Natural killer cell (primary cell): ENCODE data around the gene SIK3. TPM values are rescaled to one million over a fixed set of nuclear protein-coding genes. Genes with fewer than 3 reads are reported as not detected.
"Not testable (repeated sequence)": the region's sequence is repeated elsewhere in the genome, so short reads cannot be mapped to it uniquely, and the experiment has no call there.

ENCODE experiments used
- ATAC-seq, 3 donors: fragments of 150-1000 bp in 2 of 3; fragments of 200-7000 bp in 1 of 3; cut with Tn5 transposase; 1 replicate in 1 of 3; 2 replicates in 2 of 3; pipeline ENCODE4 v1.10.0; 2021; ENCODE audit warnings: mild to moderate bottlenecking in 2 of 3, moderate library complexity in 2 of 3
- DNase-seq, 2 donors: peaks; one replicate each; pipeline versions ENCODE4 v3.0.0 to v3.0.0-alpha.2; 2013 to 2021; ENCODE audit warnings: mixed read lengths in 1 of 2
- H3K27ac ChIP-seq: one replicate; pipeline ENCODE4 v1.5.1; 2013; ENCODE audit warnings: mild to moderate bottlenecking, low read length
- H3K27me3 ChIP-seq: one replicate; pipeline ENCODE4 v1.6.1; 2013; ENCODE audit warnings: low read length; ENCODE audit not compliant: control insufficient read depth, insufficient read depth
- H3K36me3 ChIP-seq: one replicate; pipeline ENCODE4 v1.6.1; 2013; ENCODE audit warnings: low read length; ENCODE audit not compliant: control insufficient read depth, insufficient read depth
- H3K4me1 ChIP-seq: one replicate; pipeline ENCODE4 v1.6.1; 2013; ENCODE audit warnings: low read length; ENCODE audit not compliant: control insufficient read depth, insufficient read depth
- H3K4me3 ChIP-seq: one replicate; pipeline ENCODE4 v1.5.1; 2013; ENCODE audit warnings: low read length
- H3K9me3 ChIP-seq: one replicate; pipeline ENCODE4 v1.6.1; 2013; ENCODE audit warnings: low read length; ENCODE audit not compliant: control insufficient read depth, insufficient read depth
- H3K27ac Mint-ChIP-seq, 2 donors: one replicate each; pipeline ENCODE4 v1.8.0; 2022; ENCODE audit warnings: mild to moderate bottlenecking in 2 of 2, mixed read lengths in 2 of 2, moderate library complexity in 1 of 2
- H3K27me3 Mint-ChIP-seq, 2 donors: one replicate each; pipeline ENCODE4 v1.8.0; 2022; ENCODE audit warnings: low read depth in 2 of 2, mixed read lengths in 2 of 2
- H3K36me3 Mint-ChIP-seq: one replicate; pipeline ENCODE4 v1.8.0; 2022; ENCODE audit warnings: mixed read lengths
- H3K4me1 Mint-ChIP-seq, 2 donors: one replicate each; pipeline ENCODE4 v1.8.0; 2022; ENCODE audit warnings: mixed read lengths in 2 of 2
- H3K4me3 Mint-ChIP-seq: one replicate; pipeline ENCODE4 v1.8.0; 2022; ENCODE audit warnings: mild to moderate bottlenecking, moderate library complexity, mixed read lengths
- H3K9me3 Mint-ChIP-seq, 2 donors: one replicate each; pipeline ENCODE4 v1.8.0; 2022; ENCODE audit warnings: mixed read lengths in 2 of 2
- CTCF ChIP-seq: fragments of 200-600 bp; IDR thresholded peaks from one replicate; pipeline ENCODE4 v1.8.0; 2022; ENCODE audit warnings: antibody characterized with exemption
- WGBS: methylation state at CpG from one replicate; pipeline ENCODE4 v1.1.7; 2013; ENCODE audit warnings: missing lambda C conversion rate; ENCODE audit not compliant: insufficient coverage; 5-methylcytosine and 5-hydroxymethylcytosine counted together
- intact Hi-C: fragments of 100-400 bp; cut with micrococcal nuclease; formaldehyde crosslinking; loops from one replicate; pipeline ENCODE4 v1.14.2; 2022
- total RNA-seq, 4 donors: library from RNA; stranded (reverse); fragments of 120-200 nt in 1 of 4; gene quantifications; one replicate each; pipeline versions ENCODE4 v1.2.3 to v1.2.4, GENCODE V29; 2013 to 2022

SIK3 gene
- total RNA-seq, 3 donors from 2014 or later (not counting 1 experiment from before 2014, with no cell fraction given), result 71.6 to 120 (median 119) TPM

- Histone ChIP-seq H3K36me3 (peaks cover 2% of the 10 kb centered on the region), H3K9me3 (no peaks in the 10 kb centered on the region), H3K4me1 (peaks cover 3% of the 10 kb centered on the region), H3K4me3 (no peak overlapping the region), H3K27me3 (no peaks in the 10 kb centered on the region), H3K27ac (peak overlapping the region; percentile 10)
- Mint-ChIP-seq H3K9me3 (no peaks in the 10 kb centered on the region), H3K27ac (peak overlapping the region; percentile 52 to 58), H3K4me3 (peak overlapping the region; percentile 26), H3K36me3 (no peaks in the 10 kb centered on the region), H3K4me1 (peaks cover 40 to 56% of the 10 kb centered on the region in 2 donors), H3K27me3 (no peaks in the 10 kb centered on the region)
- no peak for TF ChIP-seq CTCF
- 60% methylated on average over 1 of the region's 1 CpG for WGBS
- intact Hi-C loops, result no loop called here
- DNase-seq (peak in 1 of 2 donors; percentile 49), ATAC-seq (peak; percentile 32 to 48 (median 47))
Measured at GRCh38 chr11:117037279-117037974, 60.8 kb downstream of the SIK3 start.

GRCh38 chr11:117034901-117035300 is 63.3 kb downstream of the SIK3 start:
- Mint-ChIP-seq H3K27me3 (no peaks in the 10 kb centered on the region), H3K9me3 (no peaks in the 10 kb centered on the region), H3K36me3 (no peaks in the 10 kb centered on the region), H3K4me3 (no peak overlapping the region), H3K27ac (no peak overlapping the region), H3K4me1 (peaks cover 33 to 46% of the 10 kb centered on the region in 2 donors)
- no peak overlapping the region for H3K27ac ChIP-seq
- H3K27me3 ChIP-seq, result no peaks in the 10 kb centered on the region
- DNase-seq (no peak), ATAC-seq (no peak)
- peaks cover 2% of the 10 kb centered on the region for H3K36me3 ChIP-seq
- intact Hi-C loops, result no loop called here
- H3K4me1 ChIP-seq, result peaks cover 3% of the 10 kb centered on the region
- H3K4me3 ChIP-seq, result no peak overlapping the region
- no peak for TF ChIP-seq CTCF
- H3K9me3 ChIP-seq, result no peaks in the 10 kb centered on the region

GRCh38 chr11:117026593-117027330 is 71.5 kb downstream of the SIK3 start:
- no peak overlapping the region for H3K27ac ChIP-seq
- 76% methylated on average over 4 of the region's 6 CpGs for WGBS
- H3K27me3 Mint-ChIP-seq, result no peaks in the 10 kb centered on the region
- H3K4me3 Mint-ChIP-seq, result no peak overlapping the region
- H3K4me1 ChIP-seq, result peaks cover 21% of the 10 kb centered on the region
- no peak overlapping the region for H3K4me3 ChIP-seq
- no peaks in the 10 kb centered on the region for H3K9me3 Mint-ChIP-seq
- TF ChIP-seq CTCF, result no peak
- no peaks in the 10 kb centered on the region for H3K36me3 Mint-ChIP-seq
- intact Hi-C loops, result loop anchor here (5.0 kb wide), 1 partner anchor 34 kb away; no protein-coding TSS in a partner anchor
- H3K36me3 ChIP-seq, result no peaks in the 10 kb centered on the region
- H3K4me1 Mint-ChIP-seq, result peaks cover 46 to 52% of the 10 kb centered on the region in 2 donors
- no peaks in the 10 kb centered on the region for H3K27me3 ChIP-seq
- ATAC-seq (peak in 1 of 3 donors; percentile 19), DNase-seq (no peak)
- H3K9me3 ChIP-seq, result no peaks in the 10 kb centered on the region
- no peak overlapping the region for H3K27ac Mint-ChIP-seq

GRCh38 chr11:117023707-117024106 is 74.5 kb downstream of the SIK3 start:
- H3K36me3 ChIP-seq, intact Hi-C loops, H3K27ac ChIP-seq, H3K9me3 Mint-ChIP-seq, ATAC-seq, DNase-seq, H3K9me3 ChIP-seq, H3K27ac Mint-ChIP-seq, H3K27me3 ChIP-seq, H3K36me3 Mint-ChIP-seq, H3K4me3 ChIP-seq, H3K4me3 Mint-ChIP-seq, H3K27me3 Mint-ChIP-seq: not testable (repeated sequence)
- peaks cover 61 to 68% of the 10 kb centered on the region in 2 donors for H3K4me1 Mint-ChIP-seq
- 97% methylated on average over 7 of the region's 7 CpGs for WGBS
- H3K4me1 ChIP-seq, result peaks cover 38% of the 10 kb centered on the region
